Spleen (tissue), 11 donors: Measurements from ENCODE around the gene ZNF831. TPM values are rescaled to one million over a fixed set of nuclear protein-coding genes. Genes with fewer than 3 reads are reported as not detected.
A peak's percentile ranks its signal among the peaks of the same experiment; 100 is the strongest.

ENCODE experiments used
- DNase-seq: peaks from one replicate; pipeline ENCODE4 v3.0.0-alpha.2; 2020
- H3K27ac ChIP-seq, 8 donors: fragments of 200-600 bp; sonication (generic) in 7 of 8; 1 replicate in 4 of 8; 2 replicates in 4 of 8; pipeline versions ENCODE4 v1.5.0 to v1.8.0; 2016 to 2021; ENCODE audit warnings: inconsistent platforms in 4 of 8, mild to moderate bottlenecking in 4 of 8, moderate library complexity in 1 of 8
- H3K27me3 ChIP-seq, 7 donors: fragments of 200-600 bp; sonication (generic) in 6 of 7; replicated peaks in 1 of 7; 1 replicate in 4 of 7; 2 replicates in 3 of 7; pipeline versions ENCODE4 v1.5.0 to v1.8.0; 2016 to 2021; ENCODE audit warnings: inconsistent platforms in 3 of 7, mild to moderate bottlenecking in 1 of 7
- H3K36me3 ChIP-seq, 6 donors: fragments of 200-600 bp; sonication (generic) in 5 of 6; 1 replicate in 4 of 6; 2 replicates in 2 of 6; pipeline versions ENCODE4 v1.5.0 to v1.8.0; 2016 to 2021; ENCODE audit warnings: inconsistent platforms in 2 of 6
- H3K4me1 ChIP-seq, 6 donors: fragments of 200-600 bp; sonication (generic) in 5 of 6; 1 replicate in 3 of 6; 2 replicates in 3 of 6; pipeline versions ENCODE4 v1.5.0 to v1.8.0; 2016 to 2021; ENCODE audit warnings: inconsistent platforms in 3 of 6
- H3K4me3 ChIP-seq, 8 donors: fragments of 200-600 bp; sonication (generic) in 7 of 8; 1 replicate in 4 of 8; 2 replicates in 4 of 8; pipeline versions ENCODE4 v1.5.0 to v1.8.0; 2016 to 2021; ENCODE audit warnings: inconsistent platforms in 4 of 8, mild to moderate bottlenecking in 4 of 8, moderate library complexity in 2 of 8
- H3K9me3 ChIP-seq, 8 donors: fragments of 200-600 bp; sonication (generic) in 7 of 8; 1 replicate in 4 of 8; 2 replicates in 4 of 8; pipeline versions ENCODE4 v1.5.0 to v1.8.0; 2016 to 2021; ENCODE audit warnings: inconsistent platforms in 4 of 8
- CTCF ChIP-seq, 11 experiments: fragments of 200-600 bp in 7 of 11; fragments of 450-650 bp in 4 of 11; sonication (generic) in 4 of 11; IDR thresholded peaks in 8 of 11; conservative IDR thresholded peaks in 3 of 11; 1 replicate in 7 of 11; 2 replicates in 4 of 11; pipeline versions ENCODE4 v1.4.0 to v1.8.0; 2016 to 2021; ENCODE audit warnings: antibody characterized with exemption in 11 of 11, inconsistent platforms in 4 of 11, mild to moderate bottlenecking in 1 of 11
- POLR2A ChIP-seq, 3 donors: fragments of 450-650 bp; IDR thresholded peaks; one replicate each; pipeline ENCODE4 v1.5.1; 2017; ENCODE audit warnings: antibody characterized with exemption in 3 of 3, mild to moderate bottlenecking in 1 of 3
- POLR2AphosphoS5 ChIP-seq, 3 donors: sonication (generic); formaldehyde crosslinking; IDR thresholded peaks; one replicate each; pipeline ENCODE4 v1.5.1; 2017; ENCODE audit warnings: antibody characterized with exemption in 3 of 3
- WGBS, 5 donors: extraction: QIAGEN DNeasy Blood & Tissue Kit in 3 of 5; methylation state at CpG; one replicate each; pipeline versions ENCODE4 v1.1.5 to v1.1.7; 2013 to 2018; 5-methylcytosine and 5-hydroxymethylcytosine counted together
- intact Hi-C: fragments of 100-400 bp; cut with DNase I; formaldehyde crosslinking; loops from one replicate; pipeline ENCODE4 v1.15.0; 2023; ENCODE audit warnings: low total_unique reads
- polyA plus RNA-seq, 3 donors: library from polyadenylated mRNA; stranded (reverse); fragments of 200-250 nt; gene quantifications; one replicate each; pipeline ENCODE4 v1.2.1, GENCODE V29; 2013
- total RNA-seq, 7 donors: library from RNA; depleted of rRNA in 3 of 7; stranded (reverse); fragments of >200 nt in 3 of 7; fragmentation: NEBNext Ultra II Directional in 4 of 7; extraction: Animal tissue kit (Norgen Biotek cat#: 25700) in 4 of 7; gene quantifications; one replicate each; pipeline versions ENCODE4 v1.1.0 to v1.2.1, GENCODE V29; 2016 to 2021
- donor health status: healthy with polysubstance abuse.
- donor health status: DM: no; HTN: no; CAD: no; lungs with moderate emphysema.
- donor health status: DM: no; HTN: no; CAD: no.
- donor health status: Bipolar disorder and iron deficiency.
- donor health status: healthy.
- donor health status: DM: no; HTN: no; CAD: no.
- donor health status: DM: yes; HTN: yes; CAD: no.

Gene ZNF831
- total and polyA plus RNA-seq, 10 donors: 1.2 to 29.2 (median 10.3) TPM

- H3K4me3 ChIP-seq: peak overlapping the region in 3 of 8 donors; percentile 27 to 59 (median 32)
- no peak for DNase-seq
- no peaks in the 10 kb centered on the region for H3K36me3 ChIP-seq
- intact Hi-C loops: no loop called here
- H3K27ac ChIP-seq: peak overlapping the region in 5 of 8 donors; percentile 68 to 84 (median 77)
- no peak for TF ChIP-seq POLR2A (IDR thresholded peaks at IDR 0.05)
- TF ChIP-seq POLR2AphosphoS5 (IDR thresholded peaks at IDR 0.05): no peak
- no peak for TF ChIP-seq CTCF (IDR thresholded peaks at IDR 0.05 in 8 of 11, conservative IDR thresholded peaks at IDR 0.05 in 3 of 11)
- H3K27me3 ChIP-seq: peaks cover 0 to 5% (median 0%) of the 10 kb centered on the region in 7 donors
- peaks cover 7 to 81% (median 54%) of the 10 kb centered on the region in 6 donors for H3K4me1 ChIP-seq
- no peaks in the 10 kb centered on the region for H3K9me3 ChIP-seq
- 86 to 92% (median 87%) methylated on average over 3 of the region's 3 CpGs for WGBS, 5 donors
Measured at GRCh38 chr20:59147586-59147985, 16.0 kb upstream of the ZNF831 start.

GRCh38 chr20:59148701-59149493 is 14.7 kb upstream of the ZNF831 start:
- no peaks in the 10 kb centered on the region for H3K9me3 ChIP-seq
- peaks cover 0 to 5% (median 0%) of the 10 kb centered on the region in 7 donors for H3K27me3 ChIP-seq
- peaks cover 7 to 93% (median 60%) of the 10 kb centered on the region in 6 donors for H3K4me1 ChIP-seq
- no peak for TF ChIP-seq CTCF (IDR thresholded peaks at IDR 0.05 in 8 of 11, conservative IDR thresholded peaks at IDR 0.05 in 3 of 11)
- peak; percentile 47 to 66 (median 51) for TF ChIP-seq POLR2AphosphoS5 (IDR thresholded peaks at IDR 0.05)
- no peak for TF ChIP-seq POLR2A (IDR thresholded peaks at IDR 0.05)
- peak; percentile 77 for DNase-seq
- intact Hi-C loops: no loop called here
- peak overlapping the region in 7 of 8 donors; percentile 44 to 89 (median 80) for H3K27ac ChIP-seq
- H3K36me3 ChIP-seq: no peaks in the 10 kb centered on the region
- peak overlapping the region in 1 of 8 donors; percentile 26 for H3K4me3 ChIP-seq
- 49 to 87% (median 62%) methylated on average over 4 to 9 of the region's 9 CpGs for WGBS, 5 donors

- intact Hi-C loops: no loop called here
- peak; percentile 86 for DNase-seq
- TF ChIP-seq POLR2AphosphoS5 (IDR thresholded peaks at IDR 0.05) (peak; percentile 51 to 84 (median 69)), POLR2A (IDR thresholded peaks at IDR 0.05) (no peak), CTCF (IDR thresholded peaks at IDR 0.05 in 8 of 11, conservative IDR thresholded peaks at IDR 0.05 in 3 of 11) (no peak)
- H3K27ac ChIP-seq: peak overlapping the region; percentile 44 to 89 (median 76)
- H3K27me3 ChIP-seq: peaks cover 0 to 5% (median 0%) of the 10 kb centered on the region in 7 donors
- H3K36me3 ChIP-seq: no peaks in the 10 kb centered on the region
- H3K4me1 ChIP-seq: peaks cover 7 to 97% (median 60%) of the 10 kb centered on the region in 6 donors
- WGBS, 5 donors: 19 to 30% (median 24%) methylated on average over 17 to 18 of the region's 18 CpGs
- peak overlapping the region in 1 of 8 donors; percentile 36 for H3K4me3 ChIP-seq
- H3K9me3 ChIP-seq: no peaks in the 10 kb centered on the region
Measured at GRCh38 chr20:59149678-59150504, 13.7 kb upstream of the ZNF831 start.
